CD14-positive monocyte (primary cell): ENCODE measurements around the gene AOAH. TPM values are rescaled to one million over a fixed set of nuclear protein-coding genes. Genes with fewer than 3 reads are reported as not detected.

Source experiments
- DNase-seq, 3 donors: peaks; one replicate each; pipeline ENCODE4 v3.0.0-alpha.2; 2011 to 2022
- H2AFZ ChIP-seq: 2 replicates; pipeline ENCODE4 v1.6.0; 2012; ENCODE audit warnings: mild to moderate bottlenecking, low read depth, low read length, inconsistent platforms; ENCODE audit not compliant: insufficient read depth, poor library complexity, severe bottlenecking
- H3K27ac ChIP-seq, 2 donors: 1 replicate in 1 of 2; 2 replicates in 1 of 2; pipeline ENCODE4 v1.5.1; 2012 to 2013; ENCODE audit warnings: low read length in 2 of 2, control low read depth in 1 of 2, inconsistent platforms in 1 of 2, low read depth in 1 of 2, mild to moderate bottlenecking in 1 of 2
- H3K27me3 ChIP-seq, 2 donors: one replicate each; pipeline versions ENCODE4 v1.6.0 to v1.6.1; 2011 to 2013; ENCODE audit warnings: low read length in 2 of 2; ENCODE audit not compliant: control insufficient read depth in 2 of 2, insufficient read depth in 2 of 2
- H3K36me3 ChIP-seq, 2 donors: replicated peaks in 1 of 2; 1 replicate in 1 of 2; 2 replicates in 1 of 2; pipeline versions ENCODE4 v1.5.1 to v1.6.1; 2012 to 2013; ENCODE audit warnings: low read length in 2 of 2, control low read depth in 1 of 2, inconsistent platforms in 1 of 2, mild to moderate bottlenecking in 1 of 2; ENCODE audit not compliant: insufficient read depth in 2 of 2, control insufficient read depth in 1 of 2
- H3K4me1 ChIP-seq, 2 donors: 1 replicate in 1 of 2; 2 replicates in 1 of 2; pipeline versions ENCODE4 v1.5.1 to v1.6.1; 2012 to 2013; ENCODE audit warnings: low read length in 2 of 2, control low read depth in 1 of 2, inconsistent platforms in 1 of 2, mild to moderate bottlenecking in 1 of 2, moderate library complexity in 1 of 2; ENCODE audit not compliant: insufficient read depth in 2 of 2, control insufficient read depth in 1 of 2
- H3K4me2 ChIP-seq: replicated peaks from 2 replicates; pipeline ENCODE3; 2012; ENCODE audit warnings: low read length, moderate library complexity, mild to moderate bottlenecking; ENCODE audit not compliant: poor library complexity, severe bottlenecking; ENCODE audit errors: extremely low read depth
- H3K4me3 ChIP-seq, 3 experiments: fragments of 200-600 bp in 1 of 3; sonication (generic) in 1 of 3; replicated peaks in 1 of 3; 1 replicate in 2 of 3; 2 replicates in 1 of 3; pipeline ENCODE4 v1.5.1; 2011 to 2013; ENCODE audit warnings: low read length in 3 of 3, mild to moderate bottlenecking in 3 of 3, control low read depth in 2 of 3, low read depth in 2 of 3, inconsistent platforms in 1 of 3, moderate library complexity in 1 of 3
- H3K79me2 ChIP-seq: 2 replicates; pipeline ENCODE4 v1.6.0; 2012; ENCODE audit warnings: mild to moderate bottlenecking, control low read depth, inconsistent platforms, low read length, moderate library complexity; ENCODE audit not compliant: insufficient read depth
- H3K9ac ChIP-seq: 2 replicates; pipeline ENCODE4 v1.6.0; 2017; ENCODE audit warnings: low read length, mild to moderate bottlenecking; ENCODE audit not compliant: insufficient read depth, poor library complexity, severe bottlenecking
- H3K9me3 ChIP-seq, 2 donors: replicated peaks in 1 of 2; 1 replicate in 1 of 2; 2 replicates in 1 of 2; pipeline versions ENCODE4 v1.5.1 to v1.6.1; 2012 to 2013; ENCODE audit warnings: low read length in 2 of 2, control low read depth in 1 of 2; ENCODE audit not compliant: control insufficient read depth in 1 of 2, insufficient read depth in 1 of 2
- H4K20me1 ChIP-seq: 2 replicates; pipeline ENCODE4 v1.6.0; 2012; ENCODE audit warnings: mild to moderate bottlenecking, low read length, control low read depth, moderate library complexity; ENCODE audit not compliant: insufficient read depth
- H3K27ac Mint-ChIP-seq, 7 donors: one replicate each; pipeline ENCODE4 v1.8.0; 2020; ENCODE audit warnings: mild to moderate bottlenecking in 7 of 7, mixed read lengths in 7 of 7, moderate library complexity in 6 of 7, inconsistent platforms in 2 of 7
- H3K27me3 Mint-ChIP-seq, 3 donors: one replicate each; pipeline ENCODE4 v1.8.0; 2021 to 2022; ENCODE audit warnings: low read depth in 3 of 3, mild to moderate bottlenecking in 3 of 3, mixed read lengths in 3 of 3, moderate library complexity in 3 of 3, inconsistent platforms in 1 of 3
- H3K36me3 Mint-ChIP-seq, 2 donors: one replicate each; pipeline ENCODE4 v1.8.0; 2020; ENCODE audit warnings: mixed read lengths in 2 of 2, inconsistent platforms in 1 of 2, mild to moderate bottlenecking in 1 of 2
- H3K4me1 Mint-ChIP-seq: one replicate; pipeline ENCODE4 v1.8.0; 2020; ENCODE audit warnings: mild to moderate bottlenecking, mixed read lengths
- H3K4me3 Mint-ChIP-seq, 2 donors: one replicate each; pipeline ENCODE4 v1.8.0; 2020; ENCODE audit warnings: mild to moderate bottlenecking in 2 of 2, mixed read lengths in 2 of 2, moderate library complexity in 1 of 2
- H3K9me3 Mint-ChIP-seq, 7 donors: one replicate each; pipeline ENCODE4 v1.8.0; 2020 to 2022; ENCODE audit warnings: mixed read lengths in 7 of 7, mild to moderate bottlenecking in 6 of 7, moderate library complexity in 6 of 7, inconsistent platforms in 2 of 7
- CTCF ChIP-seq: fragments of 200-600 bp; IDR thresholded peaks from one replicate; pipeline ENCODE4 v1.8.0; 2022; ENCODE audit warnings: antibody characterized with exemption, mild to moderate bottlenecking
- WGBS: methylation state at CpG from one replicate; pipeline ENCODE4 v1.1.5; 2013; ENCODE audit warnings: missing lambda C conversion rate; ENCODE audit not compliant: insufficient coverage; 5-methylcytosine and 5-hydroxymethylcytosine counted together
- intact Hi-C, 2 donors: fragments of 100-400 bp; cut with micrococcal nuclease; formaldehyde crosslinking; loops; one replicate each; pipeline versions ENCODE4 v1.15.0 to v1.15.1; 2023
- polyA plus RNA-seq, 3 donors: library from polyadenylated mRNA; depleted of rRNA in 1 of 3; unstranded in 2 of 3; stranded (reverse) in 1 of 3; fragments of 300-500 nt in 2 of 3; fragments of >200 nt in 1 of 3; fragmentation: Illumina TruSeq in 2 of 3; gene quantifications; 1 replicate in 2 of 3; 2 replicates in 1 of 3; pipeline ENCODE4 v1.2.3, GENCODE V29; 2012 to 2021

Gene AOAH
- polyA plus RNA-seq, 3 donors = 305 to 467 (median 349) TPM

- 96% methylated on average over 3 of the region's 3 CpGs for WGBS
- no peaks in the 10 kb centered on the region for H3K4me1 ChIP-seq
- H3K9me3 ChIP-seq = no peaks in the 10 kb centered on the region
- H3K27ac ChIP-seq = peak overlapping the region; percentile 4 to 54
- Mint-ChIP-seq H3K27ac (peak overlapping the region in 4 of 7 donors; percentile 16 to 78 (median 72)), H3K36me3 (peaks cover 74 to 91% of the 10 kb centered on the region in 2 donors), H3K4me1 (peaks cover 18% of the 10 kb centered on the region), H3K27me3 (peaks cover 0 to 1% (median 0%) of the 10 kb centered on the region in 3 donors), H3K4me3 (no peak overlapping the region), H3K9me3 (peaks cover 0 to 2% (median 0%) of the 10 kb centered on the region in 7 donors)
- DNase-seq = no peak
- no peak overlapping the region for H3K9ac ChIP-seq
- no peak overlapping the region for H3K4me3 ChIP-seq
- intact Hi-C loops = no loop called here
- H4K20me1 ChIP-seq = peaks cover 77% of the 10 kb centered on the region
- H3K79me2 ChIP-seq = no peaks in the 10 kb centered on the region
- no peaks in the 10 kb centered on the region for H3K27me3 ChIP-seq
- H3K4me2 ChIP-seq = no peak overlapping the region
- TF ChIP-seq CTCF = no peak
- no peak overlapping the region for H2AFZ ChIP-seq
- peaks cover 55 to 92% of the 10 kb centered on the region in 2 donors for H3K36me3 ChIP-seq
Measured at GRCh38 chr7:36515847-36516246, 208.4 kb downstream of the AOAH start.

- peaks cover 18% of the 10 kb centered on the region for H3K4me1 Mint-ChIP-seq
- DNase-seq = no peak
- no peak overlapping the region for H3K4me3 ChIP-seq
Measured at GRCh38 chr7:36514289-36515243, 209.7 kb downstream of the AOAH start.

More at GRCh38 chr7:36514289-36515243, 209.7 kb downstream of the AOAH start:
- Histone ChIP-seq H3K4me2 (no peak overlapping the region), H2AFZ (no peak overlapping the region), H3K9me3 (no peaks in the 10 kb centered on the region), H3K36me3 (peaks cover 45 to 79% of the 10 kb centered on the region in 2 donors), H3K79me2 (no peaks in the 10 kb centered on the region), H3K9ac (no peak overlapping the region), H3K27me3 (no peaks in the 10 kb centered on the region), H3K4me1 (no peaks in the 10 kb centered on the region), H3K27ac (peak overlapping the region in 1 of 2 donors; percentile 54), H4K20me1 (peaks cover 87% of the 10 kb centered on the region)
- Mint-ChIP-seq H3K27me3 (peaks cover 0 to 1% (median 0%) of the 10 kb centered on the region in 3 donors), H3K9me3 (peaks cover 0 to 2% (median 0%) of the 10 kb centered on the region in 7 donors), H3K4me3 (no peak overlapping the region), H3K36me3 (peaks cover 62 to 78% of the 10 kb centered on the region in 2 donors), H3K27ac (peak overlapping the region in 5 of 7 donors; percentile 27 to 76 (median 67))
- intact Hi-C loops = no loop called here
- 94% methylated on average over 7 of the region's 10 CpGs for WGBS
- no peak for TF ChIP-seq CTCF
